ENCODE data around the gene FYB1. TPM values are rescaled to one million over a fixed set of nuclear protein-coding genes. Genes with fewer than 3 reads are reported as not detected.

Gene FYB1
- total RNA-seq, 1 experiment from 2014 or later = not detected

- Mint-ChIP-seq H3K27ac (no peak overlapping the region), H3K27me3 (ENCODE audit: low read depth) (no peaks in the 10 kb centered on the region), H3K4me1 (no peaks in the 10 kb centered on the region), H3K9me3 (no peaks in the 10 kb centered on the region), H3K4me3 (no peak overlapping the region), H3K36me3 (ENCODE audit: insufficient read depth in 1 of 3, low read depth in 3 of 3) (no peaks in the 10 kb centered on the region)
- no peaks in the 10 kb centered on the region for H3K9me3 ChIP-seq (ENCODE audit: control insufficient read depth, low read depth, low read length)
- H3K18ac ChIP-seq (ENCODE audit: insufficient read length, low read depth, low read length) = no peak overlapping the region
- TF ChIP-seq, protein P1, sequence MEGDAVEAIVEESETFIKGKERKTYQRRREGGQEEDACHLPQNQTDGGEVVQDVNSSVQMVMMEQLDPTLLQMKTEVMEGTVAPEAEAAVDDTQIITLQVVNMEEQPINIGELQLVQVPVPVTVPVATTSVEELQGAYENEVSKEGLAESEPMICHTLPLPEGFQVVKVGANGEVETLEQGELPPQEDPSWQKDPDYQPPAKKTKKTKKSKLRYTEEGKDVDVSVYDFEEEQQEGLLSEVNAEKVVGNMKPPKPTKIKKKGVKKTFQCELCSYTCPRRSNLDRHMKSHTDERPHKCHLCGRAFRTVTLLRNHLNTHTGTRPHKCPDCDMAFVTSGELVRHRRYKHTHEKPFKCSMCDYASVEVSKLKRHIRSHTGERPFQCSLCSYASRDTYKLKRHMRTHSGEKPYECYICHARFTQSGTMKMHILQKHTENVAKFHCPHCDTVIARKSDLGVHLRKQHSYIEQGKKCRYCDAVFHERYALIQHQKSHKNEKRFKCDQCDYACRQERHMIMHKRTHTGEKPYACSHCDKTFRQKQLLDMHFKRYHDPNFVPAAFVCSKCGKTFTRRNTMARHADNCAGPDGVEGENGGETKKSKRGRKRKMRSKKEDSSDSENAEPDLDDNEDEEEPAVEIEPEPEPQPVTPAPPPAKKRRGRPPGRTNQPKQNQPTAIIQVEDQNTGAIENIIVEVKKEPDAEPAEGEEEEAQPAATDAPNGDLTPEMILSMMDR (conservative IDR thresholded peaks at IDR 0.05) = no peak
- H3K4me2 ChIP-seq (ENCODE audit: insufficient read depth, insufficient read length, low read length) = no peak overlapping the region
- H4K5ac ChIP-seq (ENCODE audit: insufficient read length, low read depth, low read length) = no peak overlapping the region
- no peaks in the 10 kb centered on the region for H3K79me1 ChIP-seq (ENCODE audit: insufficient read depth, low read depth, low read length, poor library complexity, severe bottlenecking)
- H3K14ac ChIP-seq (ENCODE audit: insufficient read depth, low read length) = no peak overlapping the region
- no peaks in the 10 kb centered on the region for H3K27me3 ChIP-seq (ENCODE audit: insufficient read depth, low read length)
- H3K9ac ChIP-seq (ENCODE audit: extremely low read depth, insufficient read length, low read length) = no peak overlapping the region
- H3T11ph ChIP-seq (ENCODE audit: low read length) = no peak overlapping the region
- no peak overlapping the region for H2BK5ac ChIP-seq (ENCODE audit: insufficient read length, low read length)
- H3K79me2 ChIP-seq (ENCODE audit: insufficient read depth, low read length) = no peaks in the 10 kb centered on the region
- no peak overlapping the region for H2BK15ac ChIP-seq (ENCODE audit: low read depth, low read length)
- no peak for DNase-seq
- no peaks in the 10 kb centered on the region for H3K4me1 ChIP-seq (ENCODE audit: insufficient read depth, low read length)
- H4K8ac ChIP-seq (replicated peaks; ENCODE audit: insufficient read length, low read depth, low read length) = no peak overlapping the region
- H3K4ac ChIP-seq (ENCODE audit: low read depth, low read length) = no peak overlapping the region
- H3K23ac ChIP-seq (ENCODE audit: insufficient read length, low read depth, low read length) = no peak overlapping the region
- no peak overlapping the region for H2AK5ac ChIP-seq (ENCODE audit: insufficient read length, low read length)
- H2AFZ ChIP-seq (ENCODE audit: low read length) = no peak overlapping the region
- H4K91ac ChIP-seq (ENCODE audit: insufficient read length, low read depth, low read length) = no peak overlapping the region
- H3K23me2 ChIP-seq (ENCODE audit: insufficient read length, low read depth, low read length, poor library complexity, severe bottlenecking) = no peaks in the 10 kb centered on the region
- no peak overlapping the region for H3K56ac ChIP-seq (ENCODE audit: insufficient read length, low read depth, low read length)
- no peak overlapping the region for H2BK20ac ChIP-seq (ENCODE audit: low read depth, low read length, poor library complexity, severe bottlenecking)
- no peaks in the 10 kb centered on the region for H4K20me1 ChIP-seq (ENCODE audit: control insufficient read depth, insufficient read depth, insufficient read length)
- H2BK12ac ChIP-seq (ENCODE audit: insufficient read length, low read depth, low read length) = no peak overlapping the region
- H3K27ac ChIP-seq (ENCODE audit: insufficient read length, low read depth, low read length) = no peak overlapping the region
- no peak overlapping the region for H2BK120ac ChIP-seq (ENCODE audit: low read depth, low read length, poor library complexity, severe bottlenecking)
Observed at GRCh38 chr5:39107350-39107749, 112.0 kb downstream of the FYB1 start.

All from H9 (cell line).